Astrocyte (in vitro differentiated cells and primary cell): Measurements from ENCODE around the gene SYVN1.

Experiments
- EZH2 ChIP-seq: IDR thresholded peaks from 2 replicates; pipeline ENCODE4 v1.6.1; 2012; ENCODE audit warnings: mild to moderate bottlenecking, low read length, inconsistent platforms; ENCODE audit not compliant: insufficient read depth
- TF ChIP-seq, protein P1 (sequence below): IDR thresholded peaks from 2 replicates; pipeline ENCODE4 v1.5.1; 2011; ENCODE audit warnings: low read depth, mild to moderate bottlenecking, inconsistent platforms, low read length, moderate library complexity; ENCODE audit not compliant: insufficient read depth

DNA sequence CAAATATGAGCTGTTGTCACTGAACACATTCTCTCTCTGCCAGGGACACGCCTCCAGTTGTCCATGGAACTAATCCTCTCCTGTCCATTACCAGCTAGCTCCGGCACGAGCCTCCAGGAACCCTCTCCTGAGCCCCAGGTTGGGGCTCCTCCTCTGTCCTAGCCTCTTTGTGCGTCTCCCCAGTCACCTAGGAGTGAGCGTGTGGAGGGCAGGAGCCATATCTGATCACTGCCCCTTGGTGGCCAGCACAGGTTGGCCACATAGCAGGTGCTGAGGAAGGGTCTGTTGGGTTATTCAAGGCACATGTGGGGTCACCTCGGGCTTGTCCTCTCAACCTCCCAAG is 2.5 kb downstream of the SYVN1 start:
- TF ChIP-seq, protein P1, sequence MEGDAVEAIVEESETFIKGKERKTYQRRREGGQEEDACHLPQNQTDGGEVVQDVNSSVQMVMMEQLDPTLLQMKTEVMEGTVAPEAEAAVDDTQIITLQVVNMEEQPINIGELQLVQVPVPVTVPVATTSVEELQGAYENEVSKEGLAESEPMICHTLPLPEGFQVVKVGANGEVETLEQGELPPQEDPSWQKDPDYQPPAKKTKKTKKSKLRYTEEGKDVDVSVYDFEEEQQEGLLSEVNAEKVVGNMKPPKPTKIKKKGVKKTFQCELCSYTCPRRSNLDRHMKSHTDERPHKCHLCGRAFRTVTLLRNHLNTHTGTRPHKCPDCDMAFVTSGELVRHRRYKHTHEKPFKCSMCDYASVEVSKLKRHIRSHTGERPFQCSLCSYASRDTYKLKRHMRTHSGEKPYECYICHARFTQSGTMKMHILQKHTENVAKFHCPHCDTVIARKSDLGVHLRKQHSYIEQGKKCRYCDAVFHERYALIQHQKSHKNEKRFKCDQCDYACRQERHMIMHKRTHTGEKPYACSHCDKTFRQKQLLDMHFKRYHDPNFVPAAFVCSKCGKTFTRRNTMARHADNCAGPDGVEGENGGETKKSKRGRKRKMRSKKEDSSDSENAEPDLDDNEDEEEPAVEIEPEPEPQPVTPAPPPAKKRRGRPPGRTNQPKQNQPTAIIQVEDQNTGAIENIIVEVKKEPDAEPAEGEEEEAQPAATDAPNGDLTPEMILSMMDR: no peak
- no peak for TF ChIP-seq EZH2
